ENCODE measurements around the gene RCCD1.
A peak's percentile ranks its signal among the peaks of the same experiment; 100 is the strongest.
"Not testable (repeated sequence)": the region's sequence is repeated elsewhere in the genome, so short reads cannot be mapped to it uniquely, and the experiment has no call there.

RCCD1 gene, protein sequence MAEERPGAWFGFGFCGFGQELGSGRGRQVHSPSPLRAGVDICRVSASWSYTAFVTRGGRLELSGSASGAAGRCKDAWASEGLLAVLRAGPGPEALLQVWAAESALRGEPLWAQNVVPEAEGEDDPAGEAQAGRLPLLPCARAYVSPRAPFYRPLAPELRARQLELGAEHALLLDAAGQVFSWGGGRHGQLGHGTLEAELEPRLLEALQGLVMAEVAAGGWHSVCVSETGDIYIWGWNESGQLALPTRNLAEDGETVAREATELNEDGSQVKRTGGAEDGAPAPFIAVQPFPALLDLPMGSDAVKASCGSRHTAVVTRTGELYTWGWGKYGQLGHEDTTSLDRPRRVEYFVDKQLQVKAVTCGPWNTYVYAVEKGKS

DNA sequence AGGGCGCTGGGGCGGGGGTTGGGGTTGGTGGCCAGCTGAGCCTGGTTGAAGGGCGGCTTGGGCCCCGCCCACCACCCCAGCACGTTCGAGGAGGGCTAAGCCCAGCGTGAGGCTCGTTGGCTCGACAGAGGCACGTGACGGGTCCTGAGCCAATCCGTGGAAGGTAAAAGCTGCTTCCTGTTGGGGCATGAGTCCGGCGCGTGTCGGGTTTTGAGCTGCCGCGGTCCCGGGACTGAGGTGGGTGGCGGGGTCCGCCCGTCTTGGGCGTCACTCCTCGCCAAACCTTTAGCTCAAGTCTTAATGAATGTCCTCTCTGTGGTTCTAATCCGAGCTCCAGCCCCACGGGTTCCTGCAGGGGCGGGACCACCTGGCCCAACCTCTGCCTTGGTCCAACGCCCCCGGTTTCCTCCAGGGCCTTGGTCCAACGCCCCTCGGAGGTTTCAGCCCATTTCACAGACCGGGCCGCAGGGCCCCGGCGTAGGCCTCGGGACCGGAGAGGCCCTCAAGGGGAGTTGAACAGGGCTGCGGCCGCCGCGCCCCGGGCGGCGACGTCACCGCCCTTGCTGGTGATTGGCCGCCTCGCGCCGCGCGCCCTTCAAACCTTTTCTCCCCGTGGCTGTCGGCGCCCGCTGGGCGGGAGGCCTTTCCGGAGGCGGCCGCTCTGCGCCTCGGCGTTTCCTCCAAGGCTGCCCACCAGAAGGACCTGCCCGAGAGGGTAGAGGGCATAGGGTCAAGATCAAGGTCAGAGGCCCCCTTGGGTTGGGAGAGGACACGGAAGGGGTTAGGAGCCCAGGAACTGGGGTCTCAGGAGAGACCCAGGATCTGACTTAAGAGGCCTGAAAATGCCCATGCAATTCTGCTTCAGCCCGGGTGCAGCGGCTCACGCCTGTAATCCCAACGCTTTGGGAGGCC is at the start of gene RCCD1:
Gene RCCD1, plus strand, starts transcription at position 173 of the 912 bp plus-strand sequence. CDS start 1,851 bp downstream, outside the sequence.
- peak; percentile 72 for DNase-seq

GRCh38 chr15:90905306-90906180 is 49.1 kb upstream of the RCCD1 start:
- DNase-seq = no peak

DNA sequence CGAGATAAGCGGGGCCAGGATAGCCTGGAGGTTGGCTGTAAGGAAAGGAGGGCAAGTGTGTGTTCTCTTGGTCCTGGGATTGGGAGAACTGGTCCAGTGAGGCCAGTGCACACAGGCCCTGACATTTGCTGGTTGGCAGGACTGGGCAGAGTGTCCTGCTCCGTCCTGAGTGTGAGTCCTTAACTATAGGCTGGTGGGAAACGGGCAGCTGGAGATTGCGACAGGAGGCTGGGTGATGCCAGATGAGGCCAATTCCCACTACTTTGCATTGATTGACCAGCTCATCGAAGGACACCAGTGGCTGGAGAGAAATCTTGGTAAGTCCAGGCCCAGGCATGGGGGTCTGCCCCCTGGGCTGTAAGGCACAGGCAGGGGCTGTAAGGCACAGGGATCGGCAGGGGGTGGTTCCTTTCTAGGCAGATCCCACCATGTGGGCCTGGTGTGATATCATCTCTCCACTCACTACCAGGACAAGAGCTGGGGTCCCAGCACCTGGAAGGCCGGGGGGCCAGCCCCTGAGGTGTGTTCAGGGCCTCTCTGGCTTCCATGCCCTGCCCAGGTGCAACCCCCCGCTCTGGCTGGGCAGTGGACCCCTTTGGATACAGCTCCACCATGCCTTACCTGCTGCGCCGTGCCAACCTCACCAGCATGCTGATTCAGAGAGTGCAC is 48.4 kb upstream of the RCCD1 start:
- DNase-seq = no peak

DNA sequence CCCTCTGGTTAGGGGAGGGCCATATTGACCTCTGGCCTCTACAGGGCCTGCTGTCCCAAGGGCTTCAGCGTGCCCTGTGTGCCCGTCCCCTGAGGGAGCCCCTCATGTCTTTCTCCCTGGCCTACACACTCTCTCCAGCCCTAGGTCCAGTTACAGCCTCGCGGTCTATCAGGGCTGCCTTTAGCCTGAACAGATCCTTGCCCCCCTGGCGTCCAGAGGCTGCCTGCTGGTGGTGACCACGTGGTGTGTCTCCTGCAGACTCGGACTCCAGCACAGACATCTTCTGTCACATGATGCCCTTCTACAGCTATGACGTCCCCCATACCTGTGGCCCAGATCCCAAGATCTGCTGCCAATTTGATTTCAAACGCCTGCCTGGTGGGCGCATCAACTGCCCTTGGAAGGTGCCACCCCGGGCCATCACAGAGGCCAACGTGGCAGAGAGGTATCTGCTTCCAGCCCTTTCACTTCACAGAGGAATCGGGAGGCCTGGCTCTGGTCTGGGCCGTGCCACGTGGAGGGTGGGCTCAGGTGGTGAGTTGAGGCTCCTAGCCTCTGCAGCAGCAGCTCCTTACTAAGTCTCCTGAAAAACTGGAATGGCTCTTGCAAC is 47.5 kb upstream of the RCCD1 start:
- DNase-seq = no peak

DNA sequence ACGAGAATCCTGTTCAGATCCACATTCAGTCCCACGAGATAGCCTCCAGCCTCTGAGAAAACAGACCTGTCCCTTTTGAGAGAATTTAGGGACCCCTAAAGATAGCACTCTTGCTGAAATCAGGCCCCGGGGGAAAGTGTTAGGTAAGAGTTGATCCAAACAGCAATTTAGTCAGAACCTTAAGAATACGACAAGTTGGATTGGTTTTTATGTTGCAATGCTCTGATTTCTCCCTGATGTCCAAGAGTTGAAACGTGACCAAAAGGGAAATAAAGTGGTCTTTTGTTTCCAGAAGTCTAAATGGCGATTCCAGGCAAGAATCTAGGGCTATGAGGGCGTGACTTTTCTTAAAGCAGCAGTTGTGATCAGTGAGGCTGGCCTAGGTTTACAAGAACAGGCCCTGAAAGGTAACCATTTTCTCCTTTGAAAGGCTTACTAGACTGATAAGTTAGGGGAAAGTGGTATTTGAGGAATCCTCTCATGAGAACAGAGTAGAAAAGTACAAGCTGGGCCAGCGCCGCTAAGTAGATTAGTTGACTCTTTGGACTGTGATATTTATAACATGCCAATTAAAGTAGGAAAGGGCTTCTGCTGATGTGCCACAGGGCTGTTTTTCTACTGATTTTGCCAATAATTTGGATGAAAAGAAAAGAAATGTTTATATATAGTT is 46.7 kb upstream of the RCCD1 start:
- DNase-seq = no peak

DNA sequence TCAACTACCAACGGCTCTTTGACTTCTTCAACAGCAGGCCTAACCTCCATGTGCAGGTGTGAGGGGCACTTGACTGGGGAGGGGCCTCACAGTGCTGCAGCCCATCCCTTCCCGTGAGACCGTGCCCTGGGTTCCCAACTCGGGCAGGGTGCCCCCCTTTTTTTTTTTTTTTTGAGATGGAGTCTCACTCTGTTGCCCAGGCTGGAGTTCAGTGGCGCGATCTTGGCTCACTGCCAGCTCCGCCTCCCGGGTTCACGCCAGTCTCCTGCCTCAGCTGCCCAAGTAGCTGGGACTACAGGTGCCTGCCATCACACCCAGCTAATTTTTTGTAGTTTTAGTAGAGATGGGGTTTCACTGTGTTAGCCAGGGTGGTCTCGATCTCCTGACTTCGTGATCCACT is 45.2 kb upstream of the RCCD1 start:
- not testable (repeated sequence) for DNase-seq

DNA sequence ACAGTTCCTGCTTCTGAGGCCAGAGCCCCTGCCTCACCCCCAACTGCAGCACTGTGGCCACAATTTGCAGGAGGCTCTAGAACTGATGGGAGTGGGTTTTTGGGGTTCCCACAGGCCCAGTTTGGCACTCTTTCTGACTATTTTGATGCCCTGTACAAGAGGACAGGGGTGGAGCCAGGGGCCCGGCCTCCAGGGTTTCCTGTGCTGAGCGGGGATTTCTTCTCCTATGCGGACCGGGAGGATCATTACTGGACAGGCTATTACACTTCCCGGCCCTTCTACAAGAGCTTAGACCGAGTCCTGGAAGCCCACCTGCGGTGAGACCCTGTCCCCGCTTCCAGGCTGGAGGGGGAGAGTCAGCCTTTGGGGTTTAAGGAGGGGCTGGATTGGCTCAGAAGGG is 44.7 kb upstream of the RCCD1 start:
- DNase-seq = no peak

DNA sequence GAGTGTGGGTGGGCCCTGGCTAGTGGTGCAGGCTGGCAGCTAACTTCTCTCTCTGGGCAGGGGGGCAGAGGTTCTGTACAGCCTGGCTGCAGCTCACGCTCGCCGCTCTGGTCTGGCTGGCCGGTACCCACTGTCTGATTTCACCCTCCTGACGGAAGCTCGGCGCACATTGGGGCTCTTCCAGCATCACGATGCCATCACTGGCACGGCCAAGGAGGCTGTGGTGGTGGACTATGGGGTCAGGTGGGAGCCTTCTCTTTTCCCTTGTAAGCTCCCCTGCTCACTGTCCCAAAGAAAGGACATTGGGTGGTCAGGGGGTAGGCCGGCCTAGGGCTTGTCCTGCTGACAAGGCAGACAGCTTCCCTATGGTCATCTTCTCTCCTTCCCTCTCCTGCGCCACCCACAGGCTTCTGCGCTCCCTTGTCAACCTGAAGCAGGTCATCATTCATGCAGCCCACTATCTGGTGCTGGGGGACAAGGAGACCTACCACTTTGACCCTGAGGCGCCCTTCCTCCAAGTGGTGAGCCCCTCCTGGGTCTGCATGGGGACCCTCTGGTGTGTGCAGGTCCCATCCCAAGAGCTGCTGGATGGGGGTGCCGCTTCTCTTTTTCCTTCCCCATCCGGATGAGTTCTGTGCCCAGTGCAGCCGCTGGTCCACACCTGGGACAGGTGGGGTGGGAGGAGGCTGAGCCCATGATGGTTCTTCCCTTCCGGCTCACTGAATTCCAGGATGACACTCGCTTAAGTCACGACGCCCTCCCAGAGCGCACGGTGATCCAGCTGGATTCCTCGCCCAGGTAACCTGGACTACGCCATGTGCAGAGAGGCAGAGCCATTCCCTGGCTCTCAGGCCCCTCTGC is 44.0 kb upstream of the RCCD1 start:
- no peak for DNase-seq

DNA sequence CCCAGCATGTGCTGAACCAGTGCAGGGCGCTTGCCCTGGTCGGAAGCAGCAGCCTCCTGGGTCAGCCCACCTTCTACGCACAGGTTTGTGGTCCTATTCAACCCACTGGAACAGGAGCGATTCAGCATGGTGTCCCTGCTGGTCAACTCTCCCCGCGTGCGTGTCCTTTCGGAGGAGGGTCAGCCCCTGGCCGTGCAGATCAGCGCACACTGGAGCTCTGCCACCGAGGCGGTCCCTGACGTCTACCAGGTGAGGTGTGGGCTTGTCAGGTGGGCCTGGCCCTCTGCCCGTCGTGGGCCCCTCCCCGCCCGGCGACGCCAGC is 43.4 kb upstream of the RCCD1 start:
- DNase-seq = no peak

GRCh38 chr15:90911906-90912769 is 42.5 kb upstream of the RCCD1 start:
- no peak for DNase-seq

GRCh38 chr15:90912770-90913075 is 42.0 kb upstream of the RCCD1 start:
- no peak for DNase-seq

- DNase-seq = no peak
Observed at GRCh38 chr15:90913398-90913944, 41.2 kb upstream of the RCCD1 start.

GRCh38 chr15:90914305-90915080 is 40.2 kb upstream of the RCCD1 start:
- DNase-seq = no peak

DNA sequence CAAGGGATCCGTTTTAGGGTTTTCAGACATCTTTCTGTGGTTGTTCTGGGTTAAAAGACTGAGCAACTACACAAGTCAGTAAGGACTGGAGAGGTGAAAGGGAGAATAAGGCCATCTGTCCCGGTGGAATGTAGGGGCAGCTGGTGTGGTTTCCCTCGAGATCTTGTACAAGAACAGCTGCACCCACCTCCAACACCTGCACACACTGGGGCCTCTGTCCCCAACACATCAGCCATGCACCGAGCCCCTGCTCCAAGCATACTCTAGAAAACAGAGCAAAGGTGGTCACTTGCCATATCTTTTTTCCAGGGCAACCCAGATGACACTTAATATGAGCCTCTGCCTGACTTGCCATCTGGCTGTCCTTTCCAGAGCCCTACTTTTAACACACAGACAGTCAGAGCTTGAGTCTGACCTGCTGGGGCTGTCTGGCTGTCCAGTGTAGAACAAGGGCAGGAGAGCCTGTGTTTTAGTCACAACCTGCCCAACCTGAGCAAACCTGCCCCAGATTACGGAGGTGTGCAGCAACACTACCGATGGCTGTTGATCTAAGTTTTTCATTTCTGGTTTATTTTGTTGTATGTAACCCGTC is 39.4 kb upstream of the RCCD1 start:
- no peak for DNase-seq

GRCh38 chr15:90915808-90916440 is 38.8 kb upstream of the RCCD1 start:
- no peak for DNase-seq

DNA sequence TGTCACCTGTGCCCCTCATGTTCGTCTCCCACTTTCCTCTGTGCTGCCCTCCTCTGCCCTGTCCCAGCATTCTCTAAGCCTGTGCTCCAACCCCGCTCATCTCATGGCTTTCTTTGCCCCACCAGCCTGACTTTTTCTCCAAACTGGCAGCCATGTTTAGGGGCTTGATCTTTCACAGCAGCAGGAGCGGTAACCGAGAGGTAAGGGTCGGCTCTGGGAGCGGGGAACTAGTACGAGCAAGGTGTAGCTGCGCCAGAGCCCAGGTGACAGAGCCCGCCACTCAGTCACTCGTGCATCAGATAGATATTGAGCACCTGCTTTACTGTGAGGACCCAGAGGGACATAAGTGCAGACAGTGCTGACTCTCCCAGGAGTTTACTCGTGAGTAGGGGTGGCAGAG is 38.2 kb upstream of the RCCD1 start:
- no peak for DNase-seq

DNA sequence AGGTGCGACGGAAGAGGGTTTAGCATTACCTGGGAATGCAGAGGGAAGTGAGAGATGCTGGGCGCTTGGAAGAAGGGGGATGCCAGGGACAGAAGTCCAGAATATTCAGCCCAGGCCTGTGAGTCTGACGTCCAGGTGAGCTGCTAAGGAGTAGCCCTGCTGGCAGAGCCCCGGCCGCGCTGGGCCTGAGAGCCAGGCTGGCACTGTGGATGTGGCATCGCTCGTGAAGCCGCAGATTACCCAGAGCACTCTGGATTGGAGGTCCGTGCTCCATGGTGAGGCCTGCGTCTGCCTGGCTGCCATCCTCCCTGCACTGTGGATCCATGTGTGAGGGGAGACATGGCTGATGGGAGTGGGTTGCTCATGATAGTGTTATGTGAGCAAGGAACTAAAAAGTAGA is 37.1 kb upstream of the RCCD1 start:
- no peak for DNase-seq
